Measurements from ENCODE around the gene ERFL.

- TF ChIP-seq RAD21 (IDR thresholded peaks at IDR 0.05; ENCODE audit: low read depth) (no peak), CEBPB (IDR thresholded peaks at IDR 0.05) (no peak), TCF12 (IDR thresholded peaks at IDR 0.05; ENCODE audit: low read depth) (no peak), TAF1 (IDR thresholded peaks at IDR 0.05; ENCODE audit: low read depth) (no peak)
These were observed 67.0 kb downstream of the ERFL start for GRCh38 chr19:41861116-41861768.

Data from Ishikawa (cell line).